Activated naive CD4-positive, alpha-beta T cell treated with anti-CD3 and anti-CD28 coated beads, Interleukin-2, amount 10 ng/mL, durations not matched to agents 7 days and 5 days (primary cell): Measurements from ENCODE around the gene CLIP2.

Experiments
- CTCF ChIA-PET: fragments of 350-600 bp; sonication (Branson Sonifier 250); formaldehyde crosslinking; loops from one replicate; lab custom pipeline; 2021; ENCODE audit warnings: antibody characterized with exemption; lab: Charles Lee
- DNase-seq: peaks from one replicate; pipeline ENCODE4 v3.0.0-alpha.2; 2020
- H3K27ac Mint-ChIP-seq: one replicate; pipeline ENCODE4 v1.8.0; 2021; ENCODE audit warnings: mild to moderate bottlenecking, moderate library complexity, mixed read lengths
- H3K27me3 Mint-ChIP-seq: one replicate; pipeline ENCODE4 v1.8.0; 2021; ENCODE audit warnings: mild to moderate bottlenecking, mixed read lengths
- H3K36me3 Mint-ChIP-seq: one replicate; pipeline ENCODE4 v1.8.0; 2021; ENCODE audit warnings: mixed read lengths
- H3K4me1 Mint-ChIP-seq: one replicate; pipeline ENCODE4 v1.8.0; 2021; ENCODE audit warnings: mixed read lengths
- H3K4me3 Mint-ChIP-seq: one replicate; pipeline ENCODE4 v1.8.0; 2021; ENCODE audit warnings: mild to moderate bottlenecking, moderate library complexity, mixed read lengths
- H3K9me3 Mint-ChIP-seq: one replicate; pipeline ENCODE4 v1.8.0; 2021; ENCODE audit warnings: mixed read lengths

The CLIP2 gene

GRCh38 chr7:74455291-74455804 lies 166.1 kb downstream of the CLIP2 start:
- H3K36me3 Mint-ChIP-seq = peaks cover 2% of the 10 kb centered on the region
- H3K27me3 Mint-ChIP-seq = peaks cover 61% of the 10 kb centered on the region
- H3K4me1 Mint-ChIP-seq = peaks cover 21% of the 10 kb centered on the region
- no peak overlapping the region for H3K27ac Mint-ChIP-seq
- no peak overlapping the region for H3K4me3 Mint-ChIP-seq
- CTCF ChIA-PET = no interaction called here
- DNase-seq = no peak
- H3K9me3 Mint-ChIP-seq = peaks cover 3% of the 10 kb centered on the region
